Activated CD8-positive, alpha-beta memory T cell treated with anti-CD3 and anti-CD28 coated beads, Interleukin-2, amount 10 ng/mL, durations not matched to agents 7 days and 5 days (primary cell): Measurements from ENCODE around the gene HSPG2. TPM values are rescaled to one million over a fixed set of nuclear protein-coding genes. Genes with fewer than 3 reads are reported as not detected.
"Not testable (repeated sequence)": the region's sequence is repeated elsewhere in the genome, so short reads cannot be mapped to it uniquely, and the experiment has no call there.

Experiments
- ATAC-seq: fragments of 150-1000 bp; cut with Tn5 transposase; one replicate; pipeline ENCODE4 v1.10.0; 2021; ENCODE audit warnings: moderate library complexity
- CTCF ChIA-PET: fragments of 350-600 bp; sonication (Branson Sonifier 250); formaldehyde crosslinking; loops from one replicate; lab custom pipeline; 2021; ENCODE audit warnings: antibody characterized with exemption; lab: Charles Lee
- DNase-seq: peaks from one replicate; pipeline ENCODE4 v3.0.0-alpha.2; 2020
- H3K27ac Mint-ChIP-seq: one replicate; pipeline ENCODE4 v1.8.0; 2021; ENCODE audit warnings: mild to moderate bottlenecking, mixed read lengths
- H3K27me3 Mint-ChIP-seq: one replicate; pipeline ENCODE4 v1.8.0; 2021; ENCODE audit warnings: mixed read lengths
- H3K36me3 Mint-ChIP-seq: one replicate; pipeline ENCODE4 v1.8.0; 2021; ENCODE audit warnings: mild to moderate bottlenecking, mixed read lengths
- H3K4me1 Mint-ChIP-seq: one replicate; pipeline ENCODE4 v1.8.0; 2021; ENCODE audit warnings: mixed read lengths
- H3K4me3 Mint-ChIP-seq: one replicate; pipeline ENCODE4 v1.8.0; 2021; ENCODE audit warnings: mild to moderate bottlenecking, moderate library complexity, mixed read lengths
- H3K9me3 Mint-ChIP-seq: one replicate; pipeline ENCODE4 v1.8.0; 2022; ENCODE audit warnings: low read depth, mixed read lengths
- total RNA-seq, 2 experiments: library from RNA; stranded (reverse); gene quantifications; one replicate each; pipeline ENCODE4 v1.2.3, GENCODE V29; 2021

HSPG2 gene
- total RNA-seq, 2 experiments from 2014 or later, result 1.0 to 2.5 TPM

DNA sequence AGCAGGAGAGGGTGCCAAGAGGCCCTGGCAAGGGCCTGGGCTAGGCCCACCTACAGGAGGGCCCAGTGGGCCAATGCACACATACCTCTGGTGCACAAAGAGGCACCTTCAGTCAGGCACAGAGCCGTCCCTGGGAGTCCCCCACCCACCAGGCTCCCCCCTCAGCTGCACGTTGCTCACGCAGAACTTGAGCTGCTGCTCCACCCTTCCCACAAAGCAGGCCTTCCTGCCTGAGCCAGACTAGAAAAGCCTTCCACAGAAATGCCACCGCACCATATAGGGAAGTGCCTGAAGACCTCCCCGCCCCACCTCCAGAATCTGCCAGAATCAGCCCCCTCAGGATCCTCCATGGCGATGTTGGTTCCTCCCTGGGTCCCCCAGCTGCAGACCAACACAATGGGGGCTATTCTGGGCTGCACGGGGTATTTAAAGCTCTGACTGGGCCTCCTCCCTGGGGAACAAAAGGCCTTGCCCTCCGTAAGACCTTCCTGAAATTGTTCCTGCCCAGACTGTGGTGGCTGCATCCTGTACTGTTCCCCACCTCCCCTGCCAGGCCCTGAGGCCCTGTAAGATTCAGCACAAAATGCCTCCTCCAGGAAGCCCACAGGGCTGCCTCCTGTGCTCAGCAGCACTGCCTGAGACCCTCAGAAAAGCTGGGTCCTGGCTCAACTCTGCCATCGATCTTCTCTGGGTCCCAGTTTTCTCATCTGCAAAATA, 27.2 kb downstream of the HSPG2 start:
- no peak overlapping the region for H3K4me3 Mint-ChIP-seq
- H3K27ac Mint-ChIP-seq, result no peak overlapping the region
- DNase-seq, result no peak
- no peaks in the 10 kb centered on the region for H3K9me3 Mint-ChIP-seq
- CTCF ChIA-PET, result no interaction called here
- H3K4me1 Mint-ChIP-seq, result peaks cover 13% of the 10 kb centered on the region
- H3K27me3 Mint-ChIP-seq, result no peaks in the 10 kb centered on the region
- H3K36me3 Mint-ChIP-seq, result no peaks in the 10 kb centered on the region
- ATAC-seq, result peak; percentile 24

DNA sequence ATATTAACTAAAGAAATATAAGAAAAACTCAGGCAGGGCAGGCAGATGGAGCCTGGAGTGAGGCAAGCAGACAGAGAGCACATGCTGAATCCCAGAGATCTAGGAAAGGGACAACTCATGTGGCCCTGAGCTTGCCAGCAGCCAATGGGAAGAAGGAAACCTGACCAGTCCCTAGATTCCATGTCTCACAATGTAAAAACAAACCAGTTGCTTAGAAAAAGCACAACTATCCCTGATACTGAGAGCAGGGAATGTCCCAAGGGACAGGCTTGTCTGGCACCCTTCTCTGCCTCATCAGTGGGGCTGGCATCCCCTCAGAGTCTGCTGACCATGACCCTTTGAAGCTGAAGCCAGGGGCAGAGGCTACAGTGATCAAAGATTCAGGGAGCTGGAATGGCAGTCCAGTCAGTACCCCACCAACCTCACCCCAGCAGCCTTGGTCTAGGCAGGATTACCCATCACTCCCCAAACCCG, 27.8 kb downstream of the HSPG2 start:
- Mint-ChIP-seq H3K9me3 (no peaks in the 10 kb centered on the region), H3K27ac (no peak overlapping the region), H3K36me3 (no peaks in the 10 kb centered on the region), H3K4me1 (peaks cover 16% of the 10 kb centered on the region), H3K4me3 (no peak overlapping the region), H3K27me3 (no peaks in the 10 kb centered on the region)
- CTCF ChIA-PET, result no interaction called here
- no peak for DNase-seq
- no peak for ATAC-seq

DNA sequence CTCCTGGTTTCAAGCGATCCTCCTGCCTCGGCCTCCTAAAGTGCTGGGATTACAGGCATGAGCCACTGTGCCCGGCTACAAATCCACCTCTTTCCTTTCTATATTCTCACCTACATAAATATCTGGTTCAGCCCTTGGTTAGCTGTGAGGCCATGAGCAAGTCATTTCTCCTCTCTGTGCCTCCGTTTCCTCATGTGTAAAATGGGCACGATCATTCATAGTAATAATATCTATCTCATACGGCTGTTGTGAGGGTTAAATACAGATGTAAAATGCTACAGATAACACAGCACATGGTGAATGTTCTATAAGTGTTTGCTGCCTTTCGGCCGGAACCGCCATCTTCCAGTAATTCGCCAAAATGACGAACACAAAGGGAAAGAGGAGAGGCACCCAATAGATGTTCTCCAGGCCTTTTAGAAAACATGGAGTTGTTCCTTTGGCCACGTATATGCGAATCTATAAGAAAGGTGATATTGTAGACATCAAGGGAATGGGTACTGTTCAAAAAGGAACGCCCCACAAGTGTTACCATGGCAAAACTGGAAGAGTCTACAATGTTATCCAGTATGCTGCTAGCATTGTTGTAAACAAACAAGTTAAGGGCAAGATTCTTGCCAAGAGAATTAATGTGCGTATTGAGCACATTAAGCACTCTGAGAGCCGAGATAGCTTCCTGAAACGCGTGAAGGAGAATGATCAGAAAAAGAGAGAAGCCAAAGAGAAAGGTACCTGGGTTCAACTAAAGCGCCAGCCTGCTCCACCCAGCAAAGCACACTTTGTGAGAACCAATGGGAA, 29.2 kb downstream of the HSPG2 start:
- ATAC-seq, H3K4me3 Mint-ChIP-seq, H3K27ac Mint-ChIP-seq, H3K9me3 Mint-ChIP-seq, DNase-seq, CTCF ChIA-PET, H3K27me3 Mint-ChIP-seq, H3K36me3 Mint-ChIP-seq: not testable (repeated sequence)
- peaks cover 12% of the 10 kb centered on the region for H3K4me1 Mint-ChIP-seq

DNA sequence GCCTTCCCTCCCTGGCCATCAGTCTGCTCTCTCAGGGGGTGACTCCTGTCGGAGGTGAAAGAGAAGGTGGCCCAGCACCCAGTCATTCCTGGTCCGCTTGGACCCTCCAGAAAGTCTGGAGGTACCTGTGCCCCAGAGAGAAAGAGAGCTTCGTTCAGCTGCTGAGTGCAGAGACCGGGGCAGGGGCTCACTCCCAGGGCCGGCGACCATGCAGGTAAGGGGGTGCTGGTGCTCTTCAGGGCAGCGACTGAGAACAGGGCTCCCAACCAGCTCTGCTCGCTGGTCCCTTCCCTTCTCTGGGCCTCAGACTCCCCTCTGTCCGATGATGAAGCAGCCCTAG, 30.1 kb downstream of the HSPG2 start:
- no peaks in the 10 kb centered on the region for H3K27me3 Mint-ChIP-seq
- ATAC-seq, result no peak
- CTCF ChIA-PET, result no interaction called here
- H3K9me3 Mint-ChIP-seq, result no peaks in the 10 kb centered on the region
- peaks cover 12% of the 10 kb centered on the region for H3K4me1 Mint-ChIP-seq
- no peaks in the 10 kb centered on the region for H3K36me3 Mint-ChIP-seq
- no peak overlapping the region for H3K4me3 Mint-ChIP-seq
- no peak overlapping the region for H3K27ac Mint-ChIP-seq
- DNase-seq, result no peak

DNA sequence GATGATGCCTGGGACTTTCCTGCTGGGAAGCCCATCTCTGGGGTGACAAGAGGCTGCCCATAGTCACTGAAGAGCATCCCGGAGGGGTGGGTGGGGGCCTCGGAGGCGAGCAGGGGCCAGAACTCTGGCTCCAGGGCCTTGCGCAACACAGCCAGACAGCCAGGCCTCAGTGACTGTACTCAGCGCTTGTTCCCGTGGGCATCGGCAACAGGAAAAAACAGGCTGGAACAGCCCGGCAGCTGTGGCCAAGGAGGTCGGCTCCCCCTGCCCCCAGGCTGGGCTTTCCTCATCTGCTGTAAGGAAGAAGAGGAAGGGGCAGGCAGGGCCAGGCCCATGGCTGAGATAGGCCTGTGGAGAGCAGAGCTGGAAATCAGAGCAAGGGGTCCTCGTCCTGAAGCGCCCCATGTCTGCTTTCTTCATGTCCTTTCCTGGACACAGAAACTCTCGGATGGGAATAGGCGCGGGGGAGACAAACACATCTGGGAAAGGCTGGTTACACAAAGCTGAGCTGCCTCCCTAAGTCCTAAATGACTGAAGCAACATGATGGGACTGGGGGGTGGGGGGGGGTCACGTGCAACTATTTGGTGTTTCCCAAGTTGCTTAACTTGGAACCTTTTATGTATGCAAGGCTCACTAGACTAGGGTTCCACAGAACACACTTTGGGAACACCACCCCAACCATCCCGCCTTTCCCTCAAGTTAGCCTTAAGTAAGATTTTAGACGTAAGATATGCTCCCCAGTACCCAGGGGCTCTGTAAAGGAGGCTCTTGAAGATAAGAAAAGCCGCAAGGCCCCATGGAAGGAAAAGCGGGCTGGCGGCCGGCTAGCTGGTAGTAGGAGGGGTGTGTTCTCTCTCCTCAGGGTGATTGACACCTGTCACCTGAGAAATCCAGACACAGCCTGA, 30.7 kb downstream of the HSPG2 start:
- H3K36me3 Mint-ChIP-seq, result no peaks in the 10 kb centered on the region
- peaks cover 12% of the 10 kb centered on the region for H3K4me1 Mint-ChIP-seq
- no peak overlapping the region for H3K4me3 Mint-ChIP-seq
- no peak for ATAC-seq
- H3K27me3 Mint-ChIP-seq, result no peaks in the 10 kb centered on the region
- H3K9me3 Mint-ChIP-seq, result no peaks in the 10 kb centered on the region
- CTCF ChIA-PET, result no interaction called here
- H3K27ac Mint-ChIP-seq, result no peak overlapping the region
- DNase-seq, result no peak

DNA sequence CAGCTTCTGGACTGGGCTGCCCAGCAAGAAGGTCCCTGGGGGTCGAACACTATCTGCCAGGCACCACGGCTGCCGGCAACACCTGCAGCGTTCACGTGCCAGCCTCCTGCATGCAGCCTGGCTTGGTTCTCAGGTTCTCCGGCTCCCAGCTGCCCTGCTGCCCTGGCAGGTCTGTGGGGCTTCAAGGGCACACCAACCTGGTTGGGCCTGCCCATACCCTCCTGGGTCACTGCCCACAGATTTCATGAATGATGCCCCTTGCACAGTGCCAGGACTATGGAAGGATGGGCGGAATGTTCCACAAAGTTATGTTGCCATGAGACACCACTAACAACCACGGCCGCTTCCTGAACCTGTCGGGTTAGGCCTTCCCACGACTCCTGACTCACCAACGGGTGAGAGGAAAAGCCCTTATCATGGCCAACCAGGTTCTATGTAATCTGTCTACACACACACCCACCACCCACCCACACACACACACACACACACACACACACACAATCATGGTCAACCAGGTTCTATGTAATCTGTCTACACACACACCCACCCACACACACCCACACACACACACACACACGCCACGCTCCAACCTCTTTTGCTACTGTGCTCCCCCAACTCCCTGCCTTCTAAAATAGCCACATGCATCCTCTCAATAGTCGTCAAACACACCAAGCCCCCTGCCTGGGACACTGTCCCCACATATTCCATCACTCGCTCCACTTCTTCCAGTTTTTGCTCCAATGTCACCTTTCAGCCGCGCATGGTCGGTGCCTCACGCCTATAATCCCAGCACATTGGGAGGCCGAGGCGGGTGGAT, 32.2 kb downstream of the HSPG2 start:
- peaks cover 9% of the 10 kb centered on the region for H3K4me1 Mint-ChIP-seq
- CTCF ChIA-PET, result no interaction called here
- DNase-seq, result no peak

DNA sequence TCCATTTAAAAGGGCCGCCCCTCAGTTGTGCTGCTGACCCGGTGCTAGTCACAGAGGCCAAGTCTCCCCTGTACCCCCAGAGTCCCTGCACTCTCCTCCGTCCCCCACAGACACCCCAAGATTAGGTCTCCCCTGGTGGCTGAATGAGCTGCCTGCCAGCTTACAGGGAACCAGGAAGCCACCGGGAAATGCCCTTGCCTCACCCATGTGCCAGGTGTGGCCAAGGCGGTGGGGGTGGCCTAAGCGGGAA, 32.7 kb downstream of the HSPG2 start:
- Mint-ChIP-seq H3K4me1 (peaks cover 7% of the 10 kb centered on the region), H3K27ac (no peak overlapping the region), H3K4me3 (no peak overlapping the region), H3K36me3 (no peaks in the 10 kb centered on the region), H3K9me3 (no peaks in the 10 kb centered on the region), H3K27me3 (no peaks in the 10 kb centered on the region)
- no peak for ATAC-seq
- DNase-seq, result no peak
- CTCF ChIA-PET, result no interaction called here

More for the DNA sequence above, 32.2 kb downstream of the HSPG2 start:
- Mint-ChIP-seq H3K36me3 (no peaks in the 10 kb centered on the region), H3K9me3 (no peaks in the 10 kb centered on the region), H3K27ac (no peak overlapping the region), H3K27me3 (no peaks in the 10 kb centered on the region), H3K4me3 (no peak overlapping the region)
- ATAC-seq, result peak; percentile 47

DNA sequence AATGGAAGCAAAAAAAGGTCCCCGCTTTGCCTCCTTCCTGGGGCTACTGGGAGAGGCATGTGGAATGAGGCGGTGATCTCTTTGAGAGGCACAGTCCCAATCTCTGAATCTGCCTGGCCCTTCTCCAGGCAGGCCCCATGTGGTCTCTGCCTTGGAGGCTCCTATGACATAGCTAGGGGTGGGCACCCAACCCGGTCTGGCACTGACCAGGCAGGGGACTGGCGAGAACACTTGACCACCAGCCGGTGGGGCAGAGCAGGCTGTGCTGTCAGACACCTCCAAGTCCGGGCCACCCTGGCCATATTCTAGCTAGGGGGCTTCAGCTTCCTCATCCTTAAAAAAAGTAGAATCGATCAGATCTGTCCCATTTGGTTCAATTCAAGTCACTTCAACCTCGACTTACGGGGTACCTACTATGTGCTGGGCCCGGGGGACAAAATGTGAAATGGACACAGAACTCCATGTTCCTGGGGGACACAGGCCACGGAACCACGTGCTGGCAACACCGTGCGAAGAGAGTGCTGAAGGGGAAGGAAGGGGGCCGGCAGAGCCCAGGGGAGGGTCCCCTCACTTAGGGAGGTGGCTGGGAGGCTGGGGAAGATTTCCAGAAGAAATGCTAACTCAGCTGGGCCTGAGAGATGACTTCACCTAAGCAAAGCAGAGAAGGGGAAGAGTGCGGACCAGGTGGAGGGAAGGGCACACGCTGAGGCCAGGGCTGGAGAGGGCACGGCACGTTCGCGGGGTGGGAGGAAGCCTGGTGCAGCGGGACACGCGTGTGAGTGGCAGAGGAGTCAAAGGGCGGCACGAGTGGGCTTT, 33.3 kb downstream of the HSPG2 start:
- H3K36me3 Mint-ChIP-seq, result no peaks in the 10 kb centered on the region
- CTCF ChIA-PET, result no interaction called here
- no peak overlapping the region for H3K4me3 Mint-ChIP-seq
- H3K27ac Mint-ChIP-seq, result no peak overlapping the region
- ATAC-seq (no peak), DNase-seq (no peak)
- peaks cover 7% of the 10 kb centered on the region for H3K4me1 Mint-ChIP-seq
- H3K9me3 Mint-ChIP-seq, result no peaks in the 10 kb centered on the region
- H3K27me3 Mint-ChIP-seq, result no peaks in the 10 kb centered on the region

DNA sequence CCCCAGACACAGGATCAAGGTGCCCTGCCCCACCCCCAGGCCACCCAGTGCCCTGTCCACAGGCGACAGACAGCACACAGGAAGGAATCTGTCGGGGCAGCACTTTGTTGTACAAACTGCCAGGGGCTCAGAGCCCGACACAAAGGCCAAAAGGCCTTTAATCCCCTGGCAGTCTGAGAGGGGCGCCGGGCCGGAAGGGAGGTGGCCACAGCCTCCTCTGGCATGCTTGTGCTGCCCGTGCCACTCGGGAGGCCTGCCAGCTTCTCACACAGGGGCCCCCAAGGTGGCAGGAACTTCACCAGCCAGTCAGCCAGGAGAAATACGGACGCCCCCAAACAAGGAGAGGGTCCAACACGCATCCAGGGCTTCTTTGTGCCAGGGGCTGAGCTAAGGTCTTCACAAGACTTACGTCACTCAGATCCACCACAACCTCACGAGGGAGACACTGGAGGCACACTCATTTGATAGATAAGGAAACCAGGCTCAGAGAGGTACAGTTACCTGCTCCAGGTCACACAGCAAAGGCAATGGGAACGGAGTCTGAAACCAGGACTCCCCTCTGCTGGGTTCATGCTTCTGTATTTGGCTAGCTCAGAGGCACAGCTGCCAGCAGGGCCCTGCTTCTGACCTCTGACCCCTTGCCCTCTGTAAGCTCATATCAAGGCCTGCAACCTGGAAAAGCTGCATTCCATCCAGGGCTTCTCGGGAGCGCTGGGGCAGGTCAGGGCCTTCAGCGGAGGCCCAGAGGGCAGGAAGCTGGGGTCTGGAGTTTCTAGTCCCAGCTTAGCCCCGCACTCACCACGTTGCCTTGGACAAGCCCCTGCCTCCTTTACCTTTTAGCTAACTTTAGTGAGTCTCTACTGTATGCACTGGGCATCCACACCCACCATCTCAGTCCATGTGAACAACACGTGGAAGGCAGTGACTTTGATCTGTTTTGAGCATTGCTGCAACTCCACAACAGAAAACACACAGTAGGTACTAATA, 34.8 kb downstream of the HSPG2 start:
- Mint-ChIP-seq H3K36me3 (no peaks in the 10 kb centered on the region), H3K27me3 (no peaks in the 10 kb centered on the region), H3K9me3 (no peaks in the 10 kb centered on the region), H3K27ac (no peak overlapping the region), H3K4me3 (no peak overlapping the region), H3K4me1 (peaks cover 7% of the 10 kb centered on the region)
- ATAC-seq (no peak), DNase-seq (no peak)
- CTCF ChIA-PET, result no interaction called here

DNA sequence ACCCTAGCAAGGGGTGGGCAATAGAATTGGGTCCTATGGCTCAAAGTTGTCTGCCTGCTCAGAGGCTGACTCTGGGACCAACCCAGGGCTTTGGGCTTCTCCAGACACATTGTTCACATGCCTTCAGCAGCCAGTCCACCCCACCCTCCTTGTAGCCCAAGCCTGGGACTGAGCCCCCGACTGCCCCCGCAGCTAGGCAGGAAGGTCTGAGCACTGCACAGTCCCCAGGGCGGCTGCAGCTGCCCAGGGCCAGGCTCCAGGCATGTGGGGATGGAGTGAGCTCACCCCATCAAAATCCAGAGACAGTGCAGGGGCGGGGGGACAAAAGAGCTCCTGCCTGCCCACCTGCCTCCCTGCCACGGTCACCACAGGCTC, 35.6 kb downstream of the HSPG2 start:
- Mint-ChIP-seq H3K36me3 (no peaks in the 10 kb centered on the region), H3K4me3 (no peak overlapping the region), H3K27ac (no peak overlapping the region), H3K27me3 (no peaks in the 10 kb centered on the region), H3K9me3 (no peaks in the 10 kb centered on the region), H3K4me1 (peaks cover 7% of the 10 kb centered on the region)
- CTCF ChIA-PET, result no interaction called here
- no peak for ATAC-seq
- DNase-seq, result no peak

DNA sequence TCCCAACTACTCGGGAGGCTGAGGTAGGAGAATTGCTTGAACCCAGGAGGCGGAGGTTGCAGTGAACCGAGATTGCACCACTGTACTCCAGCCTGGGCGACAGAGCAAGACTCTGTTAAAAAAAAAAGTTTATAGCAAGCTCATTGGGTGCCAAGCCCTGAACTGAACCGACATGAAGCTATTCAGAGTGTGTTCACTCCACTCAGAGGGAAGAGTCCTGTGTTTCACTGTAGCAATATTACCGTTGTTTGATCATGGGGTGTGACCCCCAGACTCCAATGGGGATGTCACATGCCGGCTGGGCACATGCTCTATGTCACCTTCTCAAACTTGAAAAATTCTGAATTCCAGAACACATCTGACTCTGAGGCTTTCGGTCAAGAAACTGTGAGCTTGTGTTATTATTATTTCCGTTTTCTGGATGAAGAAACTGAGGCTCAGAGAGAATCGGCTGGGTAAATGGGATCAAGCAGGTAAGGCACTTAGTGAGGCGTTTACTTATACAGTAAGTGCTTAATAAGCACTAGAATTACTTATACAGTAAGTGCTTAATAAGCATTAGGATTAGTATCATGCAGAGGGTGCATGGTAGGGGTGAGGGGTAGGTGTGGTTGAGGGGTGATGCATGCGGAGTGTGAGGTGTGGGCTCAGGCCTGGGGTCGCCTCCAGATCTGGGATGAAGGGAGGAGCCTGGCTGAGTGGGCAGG, 36.2 kb downstream of the HSPG2 start:
- Mint-ChIP-seq H3K36me3 (no peaks in the 10 kb centered on the region), H3K9me3 (no peaks in the 10 kb centered on the region), H3K4me1 (peaks cover 7% of the 10 kb centered on the region), H3K4me3 (no peak overlapping the region), H3K27me3 (no peaks in the 10 kb centered on the region), H3K27ac (no peak overlapping the region)
- CTCF ChIA-PET, result no interaction called here
- ATAC-seq (no peak), DNase-seq (no peak)
